Cardiac muscle cell (in vitro differentiated cells and primary cell): ENCODE measurements around the gene STX4. TPM values are rescaled to one million over a fixed set of nuclear protein-coding genes. Genes with fewer than 3 reads are reported as not detected.

ENCODE experiments used
- DNase-seq, 2 donors: peaks; one replicate each; pipeline versions ENCODE4 v3.0.0 to v3.0.0-alpha.2; 2010 to 2017; ENCODE audit warnings: low read depth in 1 of 2, low spot score in 1 of 2
- H3K27ac ChIP-seq: fragments of 200-600 bp; sonication (generic); 2 replicates; pipeline ENCODE4 v1.5.1; 2016
- H3K27me3 ChIP-seq: fragments of 200-600 bp; sonication (generic); 2 replicates; pipeline ENCODE4 v1.6.0; 2016; ENCODE audit warnings: control low read depth
- H3K36me3 ChIP-seq: fragments of 200-600 bp; sonication (generic); 2 replicates; pipeline ENCODE4 v1.5.1; 2016; ENCODE audit warnings: control low read depth
- H3K4me1 ChIP-seq: fragments of 200-600 bp; sonication (generic); 2 replicates; pipeline ENCODE4 v1.8.1; 2017; ENCODE audit warnings: low read depth, mild to moderate bottlenecking, mixed run types
- H3K4me3 ChIP-seq: fragments of 200-600 bp; sonication (generic); 2 replicates; pipeline ENCODE4 v1.5.1; 2016; ENCODE audit warnings: mild to moderate bottlenecking
- H3K9me3 ChIP-seq: fragments of 200-600 bp; sonication (generic); 2 replicates; pipeline ENCODE4 v1.5.1; 2017; ENCODE audit warnings: low read depth, mild to moderate bottlenecking, control low read depth
- CTCF ChIP-seq: IDR thresholded peaks from 2 replicates; pipeline ENCODE4 v1.5.1; 2012; ENCODE audit warnings: low read depth, mild to moderate bottlenecking, low read length
- polyA plus RNA-seq: library from polyadenylated mRNA; unstranded; fragments of >200 nt; fragmentation: Nextera tagmentation; extraction: Ambion mirVana; gene quantifications from 2 replicates; pipeline ENCODE4 v1.2.1, GENCODE V29; 2016
- total RNA-seq: library from RNA; depleted of rRNA; stranded (reverse); fragments of >200 nt; gene quantifications from 2 replicates; pipeline ENCODE4 v1.2.3, GENCODE V29; 2016

Gene STX4
- total and polyA plus RNA-seq, 2 experiments from 2014 or later = 25.3 to 53.2 TPM

GRCh38 chr16:31043352-31043751 lies 10.0 kb downstream of the STX4 start:
- Histone ChIP-seq H3K36me3 (peaks cover 5% of the 10 kb centered on the region), H3K27me3 (no peaks in the 10 kb centered on the region), H3K27ac (no peak overlapping the region), H3K4me1 (no peaks in the 10 kb centered on the region), H3K4me3 (no peak overlapping the region), H3K9me3 (no peaks in the 10 kb centered on the region)
- no peak for TF ChIP-seq CTCF
- DNase-seq = no peak

DNA sequence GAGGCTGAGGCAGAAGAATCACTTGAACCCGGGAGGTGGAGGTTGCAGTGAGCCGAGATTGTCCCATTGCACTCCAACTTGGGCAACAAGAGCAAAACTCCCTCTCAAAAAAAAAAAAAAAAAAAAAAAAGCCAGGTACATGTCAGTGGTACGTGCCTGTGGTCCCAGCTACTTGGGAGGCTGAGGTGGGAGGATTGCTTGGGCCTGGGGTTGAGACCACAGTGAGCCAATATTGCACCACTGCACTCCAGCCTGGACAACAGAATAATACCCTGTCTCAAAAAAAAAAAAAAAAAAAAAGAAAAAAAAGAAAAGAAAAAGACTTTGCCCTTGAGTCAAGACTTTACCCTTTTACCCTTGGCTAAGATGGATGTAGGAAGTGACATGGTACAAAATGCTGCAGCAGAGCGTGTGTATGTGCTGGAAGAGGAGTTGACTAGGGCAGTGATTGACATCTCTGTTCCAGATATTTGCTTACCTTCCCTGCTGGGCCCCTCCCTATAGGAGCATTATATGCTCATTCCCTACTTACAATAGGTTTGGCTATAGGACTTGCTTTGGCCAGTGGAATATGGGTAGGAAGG lies 10.6 kb downstream of the STX4 start:
- H3K4me3 ChIP-seq = no peak overlapping the region
- no peaks in the 10 kb centered on the region for H3K9me3 ChIP-seq
- peaks cover 5% of the 10 kb centered on the region for H3K36me3 ChIP-seq
- no peak for DNase-seq
- H3K4me1 ChIP-seq = no peaks in the 10 kb centered on the region
- H3K27me3 ChIP-seq = no peaks in the 10 kb centered on the region
- no peak overlapping the region for H3K27ac ChIP-seq
- TF ChIP-seq CTCF = no peak

DNA sequence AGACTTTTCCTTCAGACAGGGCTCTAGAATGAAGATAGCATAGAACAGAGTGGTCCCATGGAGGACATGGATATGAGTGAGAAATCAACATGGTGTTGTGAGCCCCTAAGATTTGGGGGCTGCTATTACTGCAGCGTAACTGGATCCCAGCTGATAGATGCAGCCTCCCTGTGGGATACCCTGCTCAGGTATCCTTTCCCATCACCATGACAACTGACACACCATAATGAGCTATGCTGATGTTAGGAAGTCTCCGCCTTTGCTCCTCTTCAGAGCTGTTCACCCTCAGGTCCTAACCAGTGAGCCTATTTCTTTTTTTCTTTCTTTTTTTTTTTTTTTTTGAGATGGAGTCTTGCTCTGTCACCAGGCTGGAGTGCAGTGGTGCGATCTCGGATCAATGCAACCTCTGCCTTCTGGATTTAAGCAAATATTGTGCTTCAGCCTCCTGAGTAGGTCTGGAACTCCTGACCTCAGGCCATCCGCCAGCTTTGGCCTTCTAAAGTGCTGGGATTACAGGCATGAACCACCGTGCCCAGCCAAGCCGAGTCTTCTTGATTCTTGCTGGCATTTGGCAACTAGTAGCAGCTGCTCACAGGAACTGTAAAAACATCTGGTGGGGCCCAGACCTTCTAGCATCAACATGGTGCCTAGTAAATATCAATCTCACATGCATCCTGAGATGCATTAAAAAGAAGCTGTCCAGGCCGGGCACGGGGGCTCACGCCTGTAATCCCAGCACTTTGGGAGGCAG lies 17.1 kb downstream of the STX4 start:
- no peaks in the 10 kb centered on the region for H3K27me3 ChIP-seq

GRCh38 chr16:31052114-31052513 lies 18.8 kb downstream of the STX4 start:
- H3K4me3 ChIP-seq = no peak overlapping the region
- H3K36me3 ChIP-seq = no peaks in the 10 kb centered on the region
- H3K27ac ChIP-seq = no peak overlapping the region
- peak in 1 of 2 donors; percentile 81 for DNase-seq
- H3K4me1 ChIP-seq = no peaks in the 10 kb centered on the region
- no peak for TF ChIP-seq CTCF
- no peaks in the 10 kb centered on the region for H3K27me3 ChIP-seq
- H3K9me3 ChIP-seq = no peaks in the 10 kb centered on the region

More for the DNA sequence above, 17.1 kb downstream of the STX4 start:
- no peak for TF ChIP-seq CTCF
- Histone ChIP-seq H3K9me3 (no peaks in the 10 kb centered on the region), H3K4me3 (no peak overlapping the region), H3K27ac (no peak overlapping the region), H3K36me3 (no peaks in the 10 kb centered on the region), H3K4me1 (no peaks in the 10 kb centered on the region)
- no peak for DNase-seq

GRCh38 chr16:31055613-31056012 lies 22.3 kb downstream of the STX4 start:
- Histone ChIP-seq H3K27me3 (no peaks in the 10 kb centered on the region), H3K4me3 (no peak overlapping the region), H3K36me3 (no peaks in the 10 kb centered on the region), H3K27ac (no peak overlapping the region), H3K9me3 (no peaks in the 10 kb centered on the region), H3K4me1 (no peaks in the 10 kb centered on the region)
- no peak for TF ChIP-seq CTCF
- no peak for DNase-seq
